ENCODE results near the gene G6PC1.

DNA sequence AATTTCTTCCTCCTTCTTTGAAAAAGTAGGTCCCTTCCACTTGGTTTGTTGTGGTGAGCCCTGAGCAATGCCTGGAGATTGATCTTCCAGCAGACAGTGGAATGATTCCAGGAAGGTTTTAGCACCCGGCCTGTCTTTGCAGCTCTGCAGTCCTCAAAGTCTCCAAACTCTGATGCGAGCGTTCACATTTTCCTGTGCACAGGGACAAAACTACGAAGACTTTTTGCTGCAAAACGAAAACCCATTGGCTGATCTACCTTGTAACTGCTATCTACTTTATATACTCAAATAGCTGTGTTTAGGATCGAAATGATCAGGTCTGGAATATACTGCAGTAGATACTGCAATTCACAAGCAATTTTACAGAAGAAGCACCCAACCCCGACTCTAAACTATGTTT is 21.7 kb downstream of the G6PC1 start:
- TF ChIP-seq, protein P1, sequence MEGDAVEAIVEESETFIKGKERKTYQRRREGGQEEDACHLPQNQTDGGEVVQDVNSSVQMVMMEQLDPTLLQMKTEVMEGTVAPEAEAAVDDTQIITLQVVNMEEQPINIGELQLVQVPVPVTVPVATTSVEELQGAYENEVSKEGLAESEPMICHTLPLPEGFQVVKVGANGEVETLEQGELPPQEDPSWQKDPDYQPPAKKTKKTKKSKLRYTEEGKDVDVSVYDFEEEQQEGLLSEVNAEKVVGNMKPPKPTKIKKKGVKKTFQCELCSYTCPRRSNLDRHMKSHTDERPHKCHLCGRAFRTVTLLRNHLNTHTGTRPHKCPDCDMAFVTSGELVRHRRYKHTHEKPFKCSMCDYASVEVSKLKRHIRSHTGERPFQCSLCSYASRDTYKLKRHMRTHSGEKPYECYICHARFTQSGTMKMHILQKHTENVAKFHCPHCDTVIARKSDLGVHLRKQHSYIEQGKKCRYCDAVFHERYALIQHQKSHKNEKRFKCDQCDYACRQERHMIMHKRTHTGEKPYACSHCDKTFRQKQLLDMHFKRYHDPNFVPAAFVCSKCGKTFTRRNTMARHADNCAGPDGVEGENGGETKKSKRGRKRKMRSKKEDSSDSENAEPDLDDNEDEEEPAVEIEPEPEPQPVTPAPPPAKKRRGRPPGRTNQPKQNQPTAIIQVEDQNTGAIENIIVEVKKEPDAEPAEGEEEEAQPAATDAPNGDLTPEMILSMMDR (IDR thresholded peaks at IDR 0.05; ENCODE audit: borderline replicate concordance, extremely low read depth, low read length, poor library complexity, severe bottlenecking): no peak
- TF ChIP-seq EZH2 (IDR thresholded peaks at IDR 0.05; ENCODE audit: borderline replicate concordance, low read depth, low read length, severe bottlenecking): no peak

Measured in DND-41 (cell line).